Stimulated activated CD8-positive, alpha-beta memory T cell treated with anti-CD3 and anti-CD28 coated beads, Interleukin-7, amount 100 ng/mL, for 4 hours (primary cell): Measurements from ENCODE around the gene DNAI4.
"Not testable (repeated sequence)": the region's sequence is repeated elsewhere in the genome, so short reads cannot be mapped to it uniquely, and the experiment has no call there.

Experiments
- DNase-seq, 2 donors: peaks; one replicate each; pipeline ENCODE4 v3.0.0-alpha.2; 2020; ENCODE audit warnings: low read depth in 2 of 2

The DNAI4 gene

GRCh38 chr1:66929146-66929688, 4.6 kb upstream of the DNAI4 start:
- no peak for DNase-seq

GRCh38 chr1:66927528-66927927, 2.9 kb upstream of the DNAI4 start:
- no peak for DNase-seq

GRCh38 chr1:66925944-66926343, 1.3 kb upstream of the DNAI4 start:
- DNase-seq: no peak

- DNase-seq: no peak
Observed at GRCh38 chr1:66925558-66925910, 878 bp upstream of the DNAI4 start.

- DNase-seq: no peak
Observed at GRCh38 chr1:66920543-66920942, 4.1 kb downstream of the DNAI4 start.

GRCh38 chr1:66919828-66920227, 4.8 kb downstream of the DNAI4 start:
- no peak for DNase-seq

- no peak for DNase-seq
Observed at GRCh38 chr1:66919063-66919462, 5.6 kb downstream of the DNAI4 start.

GRCh38 chr1:66917476-66917875, 7.2 kb downstream of the DNAI4 start:
- no peak for DNase-seq

- no peak for DNase-seq
Observed at GRCh38 chr1:66916320-66916719, 8.3 kb downstream of the DNAI4 start.

- DNase-seq: not testable (repeated sequence)
Observed at GRCh38 chr1:66915203-66915602, 9.5 kb downstream of the DNAI4 start.

- DNase-seq: no peak
Observed at GRCh38 chr1:66893712-66894111, 30.9 kb downstream of the DNAI4 start.

GRCh38 chr1:66890621-66891020, 34.0 kb downstream of the DNAI4 start:
- DNase-seq: no peak

- no peak for DNase-seq
Observed at GRCh38 chr1:66889030-66889429, 35.6 kb downstream of the DNAI4 start.

GRCh38 chr1:66876664-66877063, 48.0 kb downstream of the DNAI4 start:
- DNase-seq: no peak

GRCh38 chr1:66873111-66873510, 51.5 kb downstream of the DNAI4 start:
- no peak for DNase-seq

GRCh38 chr1:66872024-66872423, 52.6 kb downstream of the DNAI4 start:
- not testable (repeated sequence) for DNase-seq

GRCh38 chr1:66867501-66867900, 57.2 kb downstream of the DNAI4 start:
- DNase-seq: no peak

- DNase-seq: no peak
Observed at GRCh38 chr1:66860529-66860928, 64.1 kb downstream of the DNAI4 start.

- DNase-seq: no peak
Observed at GRCh38 chr1:66853379-66853778, 71.3 kb downstream of the DNAI4 start.

- no peak for DNase-seq
Observed at GRCh38 chr1:66852870-66853269, 71.8 kb downstream of the DNAI4 start.

- no peak for DNase-seq
Observed at GRCh38 chr1:66850989-66851388, 73.7 kb downstream of the DNAI4 start.

GRCh38 chr1:66848193-66848592, 76.5 kb downstream of the DNAI4 start:
- no peak for DNase-seq

- DNase-seq: no peak
Observed at GRCh38 chr1:66840929-66841328, 83.7 kb downstream of the DNAI4 start.

- no peak for DNase-seq
Observed at GRCh38 chr1:66834926-66835325, 89.7 kb downstream of the DNAI4 start.

GRCh38 chr1:66833112-66833511, 91.5 kb downstream of the DNAI4 start:
- DNase-seq: no peak
